ENCODE data around the gene UQCC2. TPM values are rescaled to one million over a fixed set of nuclear protein-coding genes. Genes with fewer than 3 reads are reported as not detected.

Gene UQCC2
- total and polyA plus RNA-seq, 2 donors (not counting 1 experiment from before 2014, with no cell fraction given) = 13.2 to 16.6 TPM

GRCh38 chr6:33748841-33749240 lies 37.3 kb upstream of the UQCC2 start:
- no peaks in the 10 kb centered on the region for H3K36me3 ChIP-seq (replicated peaks in 1 of 2; ENCODE audit: control extremely low read depth in 1 of 2, control insufficient read depth in 1 of 2, extremely low read depth in 1 of 2, insufficient read depth in 2 of 2, low read length in 1 of 2)
- Mint-ChIP-seq H3K27me3 (peaks cover 27% of the 10 kb centered on the region), H3K4me3 (no peak overlapping the region), H3K27ac (no peak overlapping the region), H3K9me3 (ENCODE audit: insufficient read depth) (no peaks in the 10 kb centered on the region), H3K4me1 (peaks cover 3% of the 10 kb centered on the region)
- peaks cover 0 to 3% of the 10 kb centered on the region in 2 donors for H3K4me1 ChIP-seq (ENCODE audit: control insufficient read depth in 2 of 2, insufficient read depth in 2 of 2, low read length in 2 of 2)
- H3K9ac ChIP-seq (ENCODE audit: low read length) = no peak overlapping the region
- no peaks in the 10 kb centered on the region for H4K20me1 ChIP-seq (ENCODE audit: control insufficient read depth, insufficient read depth, low read length, poor library complexity, severe bottlenecking)
- ATAC-seq (ENCODE audit: low read depth) (no peak), DNase-seq (no peak)
- intact Hi-C loops (cut with micrococcal nuclease) = no loop called here
- POLR2A ChIA-PET = no interaction called here
- WGBS (ENCODE audit: insufficient coverage) = 92% methylated on average over 2 of the region's 4 CpGs
- no peaks in the 10 kb centered on the region for H3K79me2 ChIP-seq (ENCODE audit: control insufficient read depth, insufficient read depth, low read length)
- no peak overlapping the region for H3K4me2 ChIP-seq (replicated peaks; ENCODE audit: low read depth, low read length, poor library complexity, severe bottlenecking)
- no peak overlapping the region for H2AFZ ChIP-seq (ENCODE audit: insufficient read depth, low read depth, low read length, poor library complexity, severe bottlenecking)
- H3K9me3 ChIP-seq (ENCODE audit: control extremely low read depth in 1 of 3, control insufficient read depth in 2 of 3, insufficient read depth in 1 of 3, low read length in 2 of 3) = no peaks in the 10 kb centered on the region
- H3K27me3 ChIP-seq (replicated peaks in 1 of 4; ENCODE audit: control extremely low read depth in 1 of 4, control insufficient read depth in 3 of 4, insufficient read depth in 4 of 4, low read length in 3 of 4) = peaks cover 0 to 8% (median under 1%) of the 10 kb centered on the region in 4 experiments
- no peak for TF ChIP-seq EZH2 (IDR thresholded peaks at IDR 0.05; ENCODE audit: borderline replicate concordance, insufficient read depth, low read depth, low read length, poor library complexity, severe bottlenecking)
- TF ChIP-seq CTCF (IDR thresholded peaks at IDR 0.05) = no peak
- H3K27ac ChIP-seq (ENCODE audit: low read length in 2 of 2) = no peak overlapping the region
- CTCF ChIA-PET = no interaction called here
- no peak overlapping the region for H3K4me3 ChIP-seq (ENCODE audit: control extremely low read depth in 1 of 5, extremely low read depth in 1 of 5, insufficient read depth in 1 of 5, low read depth in 2 of 5, low read length in 4 of 5)

GRCh38 chr6:33747823-33748222 lies 36.3 kb upstream of the UQCC2 start:
- ChIA-PET CTCF (no interaction called here), POLR2A (no interaction called here)
- no peak for TF ChIP-seq EZH2 (IDR thresholded peaks at IDR 0.05; ENCODE audit: borderline replicate concordance, insufficient read depth, low read depth, low read length, poor library complexity, severe bottlenecking)
- TF ChIP-seq CTCF (IDR thresholded peaks at IDR 0.05) = no peak
- H3K4me1 ChIP-seq (ENCODE audit: control insufficient read depth in 2 of 2, insufficient read depth in 2 of 2, low read length in 2 of 2) = peaks cover 0 to 3% of the 10 kb centered on the region in 2 donors
- no peak overlapping the region for H3K27ac ChIP-seq (ENCODE audit: low read length in 2 of 2)
- DNase-seq = no peak
- Mint-ChIP-seq H3K27me3 (peaks cover 25% of the 10 kb centered on the region), H3K27ac (no peak overlapping the region), H3K4me1 (peaks cover 3% of the 10 kb centered on the region), H3K9me3 (ENCODE audit: insufficient read depth) (no peaks in the 10 kb centered on the region), H3K4me3 (no peak overlapping the region)
- no peak overlapping the region for H3K9ac ChIP-seq (ENCODE audit: low read length)
- H3K9me3 ChIP-seq (ENCODE audit: control extremely low read depth in 1 of 3, control insufficient read depth in 2 of 3, insufficient read depth in 1 of 3, low read length in 2 of 3) = no peaks in the 10 kb centered on the region
- H4K20me1 ChIP-seq (ENCODE audit: control insufficient read depth, insufficient read depth, low read length, poor library complexity, severe bottlenecking) = no peaks in the 10 kb centered on the region
- no peak for ATAC-seq (ENCODE audit: low read depth)
- no peaks in the 10 kb centered on the region for H3K79me2 ChIP-seq (ENCODE audit: control insufficient read depth, insufficient read depth, low read length)
- H3K36me3 ChIP-seq (replicated peaks in 1 of 2; ENCODE audit: control extremely low read depth in 1 of 2, control insufficient read depth in 1 of 2, extremely low read depth in 1 of 2, insufficient read depth in 2 of 2, low read length in 1 of 2) = no peaks in the 10 kb centered on the region
- 90% methylated on average over 5 of the region's 5 CpGs for WGBS (ENCODE audit: insufficient coverage)
- H3K4me3 ChIP-seq (ENCODE audit: control extremely low read depth in 1 of 5, extremely low read depth in 1 of 5, insufficient read depth in 1 of 5, low read depth in 2 of 5, low read length in 4 of 5) = no peak overlapping the region
- H3K4me2 ChIP-seq (replicated peaks; ENCODE audit: low read depth, low read length, poor library complexity, severe bottlenecking) = no peak overlapping the region
- intact Hi-C loops (cut with micrococcal nuclease) = no loop called here
- no peak overlapping the region for H2AFZ ChIP-seq (ENCODE audit: insufficient read depth, low read depth, low read length, poor library complexity, severe bottlenecking)
- peaks cover 0 to 9% (median under 1%) of the 10 kb centered on the region in 4 experiments for H3K27me3 ChIP-seq (replicated peaks in 1 of 4; ENCODE audit: control extremely low read depth in 1 of 4, control insufficient read depth in 3 of 4, insufficient read depth in 4 of 4, low read length in 3 of 4)

Data from B cell (primary cell).